Neuronal stem cell (in vitro differentiated cells): ENCODE measurements around the gene TTLL4.
"Not testable (repeated sequence)": the region's sequence is repeated elsewhere in the genome, so short reads cannot be mapped to it uniquely, and the experiment has no call there.

Source experiments
- DNase-seq: peaks from one replicate; pipeline ENCODE4 v3.0.0-alpha.2; 2013; ENCODE audit warnings: low spot score
- H2AFZ ChIP-seq: one replicate; pipeline ENCODE4 v1.6.1; 2013; ENCODE audit warnings: mild to moderate bottlenecking, low read length, inconsistent platforms
- H2AK5ac ChIP-seq: 2 replicates; pipeline ENCODE4 v1.6.1; 2013; ENCODE audit warnings: low read depth, mild to moderate bottlenecking, inconsistent platforms, low read length, moderate library complexity, mixed read lengths
- H2BK120ac ChIP-seq: 2 replicates; pipeline ENCODE4 v1.6.1; 2013; ENCODE audit warnings: low read depth, mild to moderate bottlenecking, inconsistent platforms, low read length, moderate library complexity, mixed read lengths
- H2BK12ac ChIP-seq: one replicate; pipeline ENCODE4 v1.6.1; 2013; ENCODE audit warnings: low read length, inconsistent platforms
- H2BK15ac ChIP-seq: 2 replicates; pipeline ENCODE4 v1.6.1; 2013; ENCODE audit warnings: mild to moderate bottlenecking, low read length, inconsistent platforms, mixed read lengths
- H2BK5ac ChIP-seq: one replicate; pipeline ENCODE4 v1.6.1; 2013; ENCODE audit warnings: inconsistent platforms, mild to moderate bottlenecking, low read length, moderate library complexity
- H3K14ac ChIP-seq: one replicate; pipeline ENCODE4 v1.6.1; 2013; ENCODE audit warnings: low read length, inconsistent platforms
- H3K18ac ChIP-seq: 2 replicates; pipeline ENCODE4 v1.6.1; 2013; ENCODE audit warnings: low read length, inconsistent platforms
- H3K23ac ChIP-seq: 2 replicates; pipeline ENCODE4 v1.6.1; 2013; ENCODE audit warnings: low read depth, mild to moderate bottlenecking, mixed read lengths, low read length, inconsistent platforms; ENCODE audit not compliant: poor library complexity
- H3K27ac ChIP-seq: replicated peaks from 3 replicates; pipeline ENCODE4 v1.5.1; 2013; ENCODE audit warnings: low read length, inconsistent platforms
- H3K27me3 ChIP-seq, 3 experiments: 2 replicates each; pipeline ENCODE4 v1.6.1; 2013; ENCODE audit warnings: low read length in 3 of 3, mild to moderate bottlenecking in 2 of 3, inconsistent platforms in 1 of 3, low read depth in 1 of 3, mixed read lengths in 1 of 3, moderate library complexity in 1 of 3; ENCODE audit not compliant: control insufficient read depth in 3 of 3, insufficient read depth in 3 of 3
- H3K36me3 ChIP-seq, 2 donors: replicated peaks in 1 of 2; 2 replicates each; pipeline ENCODE4 v1.6.1; 2013; ENCODE audit warnings: low read length in 2 of 2; ENCODE audit not compliant: control insufficient read depth in 2 of 2, insufficient read depth in 2 of 2
- H3K4ac ChIP-seq: 2 replicates; pipeline ENCODE4 v1.6.1; 2013; ENCODE audit warnings: inconsistent platforms, mild to moderate bottlenecking, low read length, moderate library complexity
- H3K4me1 ChIP-seq, 2 donors: 1 replicate in 1 of 2; 2 replicates in 1 of 2; pipeline ENCODE4 v1.6.1; 2013; ENCODE audit warnings: low read length in 2 of 2, low read depth in 1 of 2; ENCODE audit not compliant: control insufficient read depth in 2 of 2, insufficient read depth in 1 of 2
- H3K4me2 ChIP-seq: one replicate; pipeline ENCODE4 v1.6.1; 2013; ENCODE audit warnings: mild to moderate bottlenecking, low read length, inconsistent platforms; ENCODE audit not compliant: insufficient read depth, poor library complexity, severe bottlenecking
- H3K4me3 ChIP-seq, 2 donors: 2 replicates each; pipeline ENCODE4 v1.5.1; 2013; ENCODE audit warnings: low read length in 2 of 2, mild to moderate bottlenecking in 2 of 2, inconsistent platforms in 1 of 2, moderate library complexity in 1 of 2
- H3K79me1 ChIP-seq: one replicate; pipeline ENCODE4 v1.6.1; 2013; ENCODE audit warnings: low read depth, mild to moderate bottlenecking, inconsistent platforms, low read length, moderate library complexity
- H3K9ac ChIP-seq: one replicate; pipeline ENCODE4 v1.6.1; 2013; ENCODE audit warnings: mild to moderate bottlenecking, low read depth, low read length, inconsistent platforms; ENCODE audit not compliant: poor library complexity
- H3K9me3 ChIP-seq, 2 donors: replicated peaks in 1 of 2; 2 replicates each; pipeline versions ENCODE3 to v1.6.1; 2013; ENCODE audit warnings: low read length in 2 of 2, mild to moderate bottlenecking in 2 of 2, inconsistent platforms in 1 of 2, low read depth in 1 of 2, mixed read lengths in 1 of 2, moderate library complexity in 1 of 2; ENCODE audit not compliant: control insufficient read depth in 2 of 2, insufficient read depth in 1 of 2
- H4K8ac ChIP-seq: one replicate; pipeline ENCODE4 v1.6.1; 2013; ENCODE audit warnings: low read depth, mild to moderate bottlenecking, inconsistent platforms, low read length, moderate library complexity
- H4K91ac ChIP-seq: one replicate; pipeline ENCODE4 v1.6.1; 2013; ENCODE audit warnings: low read length, low read depth, mild to moderate bottlenecking, inconsistent platforms; ENCODE audit not compliant: poor library complexity
- WGBS, 2 donors: extraction: QIAGEN DNeasy Blood & Tissue Kit; methylation state at CpG; one replicate each; pipeline ENCODE4 v1.1.7; 2013; ENCODE audit warnings: missing lambda C conversion rate in 2 of 2, mixed read lengths in 1 of 2; ENCODE audit not compliant: insufficient read length in 2 of 2, insufficient replicate concordance in 1 of 2; ENCODE audit errors: extremely low coverage in 2 of 2; 5-methylcytosine and 5-hydroxymethylcytosine counted together

The TTLL4 gene

GRCh38 chr2:218755567-218756404 lies 45.2 kb downstream of the TTLL4 start:
- Histone ChIP-seq H2BK12ac (no peak overlapping the region), H2BK15ac (no peak overlapping the region), H3K18ac (no peak overlapping the region), H3K9me3 (no peaks in the 10 kb centered on the region), H2BK120ac (no peak overlapping the region), H2BK5ac (no peak overlapping the region), H3K27me3 (no peaks in the 10 kb centered on the region), H3K4me1 (no peaks in the 10 kb centered on the region), H2AK5ac (no peak overlapping the region), H3K4me2 (no peak overlapping the region), H3K36me3 (peaks cover 48 to 81% of the 10 kb centered on the region in 2 donors), H3K4me3 (no peak overlapping the region), H4K91ac (no peak overlapping the region), H3K79me1 (no peaks in the 10 kb centered on the region), H3K9ac (no peak overlapping the region), H2AFZ (no peak overlapping the region), H4K8ac (no peak overlapping the region), H3K27ac (no peak overlapping the region), H3K4ac (no peak overlapping the region), H3K14ac (no peak overlapping the region), H3K23ac (no peak overlapping the region)
- no peak for DNase-seq
- no CpG with 5 or more reads among the region's 10 CpGs for WGBS, 2 donors

DNA sequence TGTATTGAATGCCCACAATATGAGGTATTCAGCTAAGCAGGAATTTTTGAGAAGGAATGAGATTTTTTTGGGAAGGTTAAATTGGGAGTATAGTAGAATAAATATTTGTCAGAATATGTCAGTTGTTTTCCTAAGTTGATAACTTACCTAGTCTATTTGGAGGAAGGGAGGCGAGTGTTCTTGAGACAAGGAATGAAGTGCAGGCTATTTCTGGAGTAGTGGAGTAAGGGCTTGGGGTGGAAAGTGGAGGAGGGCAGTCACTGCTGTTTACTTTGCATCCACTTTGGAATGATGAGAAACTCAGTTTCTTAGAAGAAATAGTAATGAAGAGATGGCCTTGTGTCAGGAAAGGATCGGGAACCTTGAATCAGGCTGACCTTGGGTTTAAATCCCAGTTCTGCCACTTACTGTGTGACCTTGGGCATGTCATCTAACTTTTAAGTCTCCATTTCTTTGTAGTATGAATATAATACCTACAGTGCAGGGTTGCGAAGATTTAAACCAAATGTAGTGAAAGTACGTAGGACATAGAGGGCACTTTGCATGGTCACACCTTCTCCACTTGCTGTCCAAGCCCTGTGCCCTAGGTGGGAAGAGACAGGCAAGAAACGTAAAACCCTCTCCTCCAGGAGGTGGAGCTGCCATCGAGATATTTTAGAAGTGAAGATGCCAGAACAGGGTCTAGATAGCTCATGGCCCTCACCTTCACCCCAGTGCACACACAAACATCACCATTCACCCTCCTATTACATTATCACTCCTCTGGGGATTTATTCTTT lies 46.2 kb downstream of the TTLL4 start:
- Histone ChIP-seq H3K4me2 (no peak overlapping the region), H4K91ac (no peak overlapping the region), H2BK15ac (no peak overlapping the region), H2AFZ (no peak overlapping the region), H4K8ac (no peak overlapping the region), H3K27ac (no peak overlapping the region), H2BK12ac (no peak overlapping the region), H2BK5ac (no peak overlapping the region), H2AK5ac (no peak overlapping the region), H3K79me1 (no peaks in the 10 kb centered on the region), H3K9me3 (no peaks in the 10 kb centered on the region), H3K23ac (no peak overlapping the region), H3K18ac (no peak overlapping the region), H2BK120ac (no peak overlapping the region), H3K14ac (no peak overlapping the region), H3K4me3 (no peak overlapping the region), H3K4ac (no peak overlapping the region), H3K27me3 (no peaks in the 10 kb centered on the region), H3K36me3 (peaks cover 45 to 71% of the 10 kb centered on the region in 2 donors), H3K4me1 (no peaks in the 10 kb centered on the region), H3K9ac (no peak overlapping the region)
- DNase-seq: no peak
- no CpG with 5 or more reads among the region's 6 CpGs for WGBS, 2 donors

GRCh38 chr2:218761795-218762194 lies 51.2 kb downstream of the TTLL4 start:
- H3K4ac ChIP-seq: no peak overlapping the region
- H3K36me3 ChIP-seq: peaks cover 8 to 24% of the 10 kb centered on the region in 2 donors
- H2BK15ac ChIP-seq: no peak overlapping the region
- H3K4me2 ChIP-seq: no peak overlapping the region
- no peak for DNase-seq
- no peak overlapping the region for H3K23ac ChIP-seq
- H3K4me3 ChIP-seq: no peak overlapping the region
- no peak overlapping the region for H2BK5ac ChIP-seq
- no peak overlapping the region for H2BK12ac ChIP-seq
- no peaks in the 10 kb centered on the region for H3K9me3 ChIP-seq
- H3K27ac ChIP-seq: no peak overlapping the region
- no peak overlapping the region for H2AK5ac ChIP-seq
- no peak overlapping the region for H3K18ac ChIP-seq
- no peaks in the 10 kb centered on the region for H3K4me1 ChIP-seq
- no peak overlapping the region for H4K91ac ChIP-seq
- H3K79me1 ChIP-seq: no peaks in the 10 kb centered on the region
- no peak overlapping the region for H3K14ac ChIP-seq
- H4K8ac ChIP-seq: no peak overlapping the region
- H3K27me3 ChIP-seq: no peaks in the 10 kb centered on the region
- H3K9ac ChIP-seq: no peak overlapping the region
- H2AFZ ChIP-seq: no peak overlapping the region
- no peak overlapping the region for H2BK120ac ChIP-seq
- WGBS, 2 donors: no CpG with 5 or more reads among the region's 2 CpGs

DNA sequence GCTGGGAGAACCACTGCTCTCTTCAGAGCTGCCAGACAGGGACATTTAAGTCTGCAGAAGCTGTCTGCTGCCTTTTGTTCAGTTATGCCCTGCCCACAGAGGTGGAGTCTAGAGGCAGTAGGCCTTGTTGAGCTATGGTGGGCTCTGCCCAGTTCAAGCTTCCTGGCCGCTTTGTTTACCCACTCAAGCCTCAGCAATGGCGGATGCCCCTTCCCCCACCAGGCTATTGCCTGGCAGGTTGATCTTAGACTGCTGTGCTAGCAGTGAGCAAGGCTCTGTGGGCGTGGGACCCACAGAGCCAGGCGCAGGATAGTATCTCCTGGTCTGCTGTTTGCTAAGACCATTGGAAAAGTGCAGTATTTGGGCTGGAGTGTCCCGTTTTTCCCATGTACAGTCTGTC lies 62.1 kb downstream of the TTLL4 start:
- H2AFZ ChIP-seq, H2BK15ac ChIP-seq, H3K14ac ChIP-seq, H3K18ac ChIP-seq, H3K9ac ChIP-seq, H3K79me1 ChIP-seq, H4K91ac ChIP-seq, H3K4me1 ChIP-seq, H3K4ac ChIP-seq, H3K27ac ChIP-seq, H4K8ac ChIP-seq, H3K23ac ChIP-seq, H3K27me3 ChIP-seq, H3K36me3 ChIP-seq, H2AK5ac ChIP-seq, H3K4me2 ChIP-seq, H2BK120ac ChIP-seq, DNase-seq, H2BK5ac ChIP-seq, H3K9me3 ChIP-seq, H2BK12ac ChIP-seq, H3K4me3 ChIP-seq: not testable (repeated sequence)
- WGBS, 2 donors: no CpG with 5 or more reads among the region's 5 CpGs
